ENCODE data around the gene ITPR2.
"Not testable (repeated sequence)": the region's sequence is repeated elsewhere in the genome, so short reads cannot be mapped to it uniquely, and the experiment has no call there.

Gene ITPR2

DNA sequence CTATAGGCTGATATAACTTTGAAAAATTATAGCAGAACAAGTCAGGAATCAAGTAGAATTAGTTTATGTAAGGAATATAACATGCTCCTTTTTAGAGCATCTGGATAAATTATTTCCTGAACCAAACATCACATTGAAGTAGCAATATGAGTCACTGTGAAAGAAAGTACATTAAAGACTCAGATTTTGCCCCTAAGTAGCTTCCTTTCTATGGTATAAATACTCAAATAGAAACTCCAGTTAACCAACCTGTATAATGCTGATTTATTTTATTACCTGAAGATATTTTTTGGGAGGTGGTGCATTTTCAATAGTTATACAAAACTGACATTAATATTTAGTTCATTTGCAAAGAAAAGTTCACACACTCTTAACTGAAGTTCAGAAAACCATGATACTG is 312.1 kb downstream of the ITPR2 start:
- ChIA-PET CTCF (interaction anchor here (1.4 to 2.0 kb wide), 3 partner anchors 9 to 14 kb away, joined by 3 to 8 read pairs (median 5); no protein-coding TSS in a partner anchor), POLR2A (no interaction called here)
- no peak for DNase-seq (ENCODE audit: extremely low spot score)
- TF ChIP-seq, protein P1, sequence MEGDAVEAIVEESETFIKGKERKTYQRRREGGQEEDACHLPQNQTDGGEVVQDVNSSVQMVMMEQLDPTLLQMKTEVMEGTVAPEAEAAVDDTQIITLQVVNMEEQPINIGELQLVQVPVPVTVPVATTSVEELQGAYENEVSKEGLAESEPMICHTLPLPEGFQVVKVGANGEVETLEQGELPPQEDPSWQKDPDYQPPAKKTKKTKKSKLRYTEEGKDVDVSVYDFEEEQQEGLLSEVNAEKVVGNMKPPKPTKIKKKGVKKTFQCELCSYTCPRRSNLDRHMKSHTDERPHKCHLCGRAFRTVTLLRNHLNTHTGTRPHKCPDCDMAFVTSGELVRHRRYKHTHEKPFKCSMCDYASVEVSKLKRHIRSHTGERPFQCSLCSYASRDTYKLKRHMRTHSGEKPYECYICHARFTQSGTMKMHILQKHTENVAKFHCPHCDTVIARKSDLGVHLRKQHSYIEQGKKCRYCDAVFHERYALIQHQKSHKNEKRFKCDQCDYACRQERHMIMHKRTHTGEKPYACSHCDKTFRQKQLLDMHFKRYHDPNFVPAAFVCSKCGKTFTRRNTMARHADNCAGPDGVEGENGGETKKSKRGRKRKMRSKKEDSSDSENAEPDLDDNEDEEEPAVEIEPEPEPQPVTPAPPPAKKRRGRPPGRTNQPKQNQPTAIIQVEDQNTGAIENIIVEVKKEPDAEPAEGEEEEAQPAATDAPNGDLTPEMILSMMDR (IDR thresholded peaks at IDR 0.05; ENCODE audit: control extremely low read depth, extremely low read depth, low read depth, missing control alignments) = no peak

DNA sequence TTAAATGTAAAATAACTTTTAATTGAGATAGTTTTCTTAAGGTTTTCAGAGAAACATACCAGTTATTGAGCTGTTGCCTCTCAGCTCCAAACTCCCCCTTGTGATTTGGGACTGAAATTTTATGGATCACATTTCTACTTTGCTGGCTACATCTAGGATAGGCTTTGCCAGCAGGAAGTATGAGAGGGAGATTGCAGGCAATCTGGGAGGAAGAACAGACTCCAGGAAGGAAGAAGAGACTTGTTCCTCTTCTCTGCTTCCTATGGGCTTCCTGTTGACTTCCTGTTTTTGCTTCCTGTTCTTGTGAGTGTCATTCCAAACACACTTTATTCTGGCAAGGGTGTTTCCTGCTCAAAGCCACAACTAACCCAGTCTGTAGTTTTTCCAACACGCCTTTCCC is 312.9 kb downstream of the ITPR2 start:
- TF ChIP-seq, protein P1 (IDR thresholded peaks at IDR 0.05; ENCODE audit: control extremely low read depth, extremely low read depth, low read depth, missing control alignments) = no peak
- ChIA-PET CTCF (interaction anchor here (1.4 to 2.0 kb wide), 3 partner anchors 10 to 15 kb away, joined by 3 to 8 read pairs (median 5); no protein-coding TSS in a partner anchor), POLR2A (no interaction called here)
- DNase-seq (ENCODE audit: extremely low spot score) = no peak

DNA sequence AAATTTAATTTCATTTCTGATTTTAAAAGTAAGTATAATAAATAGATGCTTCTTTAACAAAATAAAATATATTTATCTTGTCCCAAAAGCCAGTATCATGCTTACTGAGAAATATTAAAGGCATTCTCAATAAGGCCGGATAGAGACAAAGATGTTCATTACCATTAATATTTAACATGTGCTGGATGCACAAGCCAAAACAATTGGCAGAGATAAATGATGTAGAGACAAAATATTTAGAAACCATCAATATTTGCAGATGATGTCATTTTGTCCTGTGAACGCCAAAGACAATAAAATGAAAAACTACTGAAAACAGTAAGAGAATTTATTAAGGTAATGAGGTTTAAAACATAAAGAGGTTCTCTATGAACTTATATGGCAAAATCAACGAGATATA is 313.5 kb downstream of the ITPR2 start:
- CTCF ChIA-PET = interaction anchor here (1.4 to 1.5 kb wide), 2 partner anchors 11 to 16 kb away, joined by 3 to 5 read pairs; no protein-coding TSS in a partner anchor
- DNase-seq (ENCODE audit: extremely low spot score) = no peak
- POLR2A ChIA-PET = no interaction called here
- TF ChIP-seq, protein P1 (IDR thresholded peaks at IDR 0.05; ENCODE audit: control extremely low read depth, extremely low read depth, low read depth, missing control alignments) = no peak

DNA sequence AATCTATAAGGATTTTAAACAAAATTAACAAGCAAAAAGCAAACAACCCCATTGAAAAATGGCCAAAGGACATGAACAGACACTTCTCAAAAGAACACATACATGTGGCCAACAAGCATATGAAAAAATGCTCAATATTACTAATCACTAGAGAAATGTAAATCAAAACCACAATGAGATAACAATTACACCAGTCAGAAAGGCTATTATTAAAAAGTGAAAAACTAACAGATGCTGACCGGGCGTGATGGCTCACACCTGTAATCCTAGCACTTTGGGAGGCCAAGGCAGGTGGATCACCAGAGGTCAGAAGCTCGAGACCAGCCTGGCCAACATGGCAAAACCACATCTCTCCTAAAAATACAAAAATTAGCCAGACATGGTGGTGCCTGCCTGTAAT is 315.7 kb downstream of the ITPR2 start:
- DNase-seq (ENCODE audit: extremely low spot score); POLR2A ChIA-PET; CTCF ChIA-PET: not testable (repeated sequence)

DNA sequence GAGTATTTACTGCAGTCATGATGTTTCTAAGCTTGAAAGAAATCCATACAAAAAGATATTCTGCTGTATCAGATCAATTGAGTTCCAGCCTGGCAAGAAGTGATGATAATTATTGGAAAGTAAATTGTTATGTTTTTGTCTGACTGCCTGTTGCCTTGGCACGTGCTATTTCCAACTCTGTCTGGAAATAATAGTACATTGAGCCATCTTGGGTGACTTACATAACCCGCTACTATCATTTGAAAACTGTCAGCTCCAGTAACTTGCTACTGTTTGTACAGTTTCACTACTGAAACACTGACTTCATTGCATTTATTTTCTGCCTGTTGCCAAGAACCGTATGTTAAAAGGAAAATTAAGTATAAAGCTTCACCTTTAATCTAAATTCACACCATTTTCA is 318.6 kb downstream of the ITPR2 start:
- TF ChIP-seq, protein P1 (IDR thresholded peaks at IDR 0.05; ENCODE audit: control extremely low read depth, extremely low read depth, low read depth, missing control alignments) = no peak
- CTCF ChIA-PET = interaction anchor here (1.5 to 2.3 kb wide), 3 partner anchors 9 to 16 kb away, joined by 4 to 11 read pairs (median 7); no protein-coding TSS in a partner anchor
- no peak for DNase-seq (ENCODE audit: extremely low spot score)
- POLR2A ChIA-PET = no interaction called here

DNA sequence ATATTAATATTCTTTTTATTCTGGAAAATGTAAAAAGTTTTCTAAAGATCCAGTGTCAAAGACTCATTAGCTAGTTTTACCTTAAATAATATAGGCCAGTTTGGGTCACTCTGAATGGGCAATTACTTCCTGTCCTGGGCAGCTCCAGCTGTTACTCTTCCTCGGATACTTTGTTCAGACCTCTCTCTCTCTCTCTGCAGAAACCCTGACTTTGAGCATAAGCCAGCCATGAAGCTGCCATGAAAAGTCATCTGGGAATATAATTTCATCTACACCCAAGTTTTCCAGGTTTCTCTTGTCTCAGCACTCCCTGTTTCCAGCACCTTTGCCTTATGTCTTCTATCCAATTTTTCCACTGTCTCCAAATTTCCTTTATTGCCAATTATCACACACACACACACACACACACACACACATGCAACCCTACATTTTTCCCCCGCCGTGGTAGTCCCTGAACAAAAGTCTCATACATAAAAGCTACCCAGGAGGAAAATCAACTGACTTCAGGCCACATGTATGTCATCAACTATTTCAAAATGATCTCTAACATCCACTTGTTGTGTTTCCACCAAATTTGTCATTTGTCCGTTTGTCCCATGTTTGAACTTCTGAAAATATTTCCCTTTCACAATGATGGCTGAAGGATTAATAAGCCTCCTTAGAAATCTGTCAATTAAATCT is 319.5 kb downstream of the ITPR2 start:
- ChIA-PET POLR2A (no interaction called here), CTCF (interaction anchor here (1.5 to 2.3 kb wide), 2 partner anchors 8 to 11 kb away, joined by 7 to 11 read pairs; no protein-coding TSS in a partner anchor)
- TF ChIP-seq, protein P1 (IDR thresholded peaks at IDR 0.05; ENCODE audit: control extremely low read depth, extremely low read depth, low read depth, missing control alignments) = no peak
- DNase-seq (ENCODE audit: extremely low spot score) = no peak

DNA sequence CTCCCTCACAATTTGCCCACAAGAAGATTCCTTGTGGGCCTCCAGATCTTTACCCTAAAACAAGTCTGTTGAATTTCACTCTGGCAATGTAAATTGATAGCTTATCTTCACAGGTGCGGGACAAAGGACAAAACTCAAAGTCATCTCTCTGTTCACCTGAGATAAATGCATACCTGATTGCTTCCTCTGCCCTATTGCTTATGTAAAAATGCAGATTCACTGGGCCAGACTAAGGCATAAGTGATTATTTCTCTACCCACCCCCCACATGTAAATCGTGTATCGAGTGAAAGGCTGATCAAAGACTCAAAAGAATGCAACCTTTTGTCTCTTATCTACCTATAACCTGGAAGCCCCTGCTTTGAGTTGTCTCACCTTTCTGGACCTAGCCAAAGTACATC is 320.8 kb downstream of the ITPR2 start:
- POLR2A ChIA-PET = no interaction called here
- DNase-seq (ENCODE audit: extremely low spot score) = no peak
- CTCF ChIA-PET = interaction anchor here (0.7 to 1.6 kb wide), 2 partner anchors 11 to 39 kb away, joined by 3 read pairs; no protein-coding TSS in a partner anchor
- TF ChIP-seq, protein P1 (IDR thresholded peaks at IDR 0.05; ENCODE audit: control extremely low read depth, extremely low read depth, low read depth, missing control alignments) = no peak

All from GM10248 (cell line).